Fibroblast of the conjunctiva (primary cell): Measurements from ENCODE around the gene NPHS1.

Experiments
- DNase-seq: peaks from one replicate; pipeline ENCODE4 v3.0.0-alpha.2; 2010; ENCODE audit warnings: low read depth

NPHS1 gene

GRCh38 chr19:35787227-35787799 is 65.0 kb downstream of the NPHS1 start:
- no peak for DNase-seq

GRCh38 chr19:35786299-35787160 is 65.8 kb downstream of the NPHS1 start:
- no peak for DNase-seq

GRCh38 chr19:35785339-35785627 is 67.0 kb downstream of the NPHS1 start:
- no peak for DNase-seq

- DNase-seq, result no peak
Measured at GRCh38 chr19:35784503-35785338, 67.6 kb downstream of the NPHS1 start.

GRCh38 chr19:35783469-35784434 is 68.6 kb downstream of the NPHS1 start:
- DNase-seq, result no peak

- no peak for DNase-seq
Measured at GRCh38 chr19:35782589-35782988, 69.7 kb downstream of the NPHS1 start.

- DNase-seq, result no peak
Measured at GRCh38 chr19:35781650-35782049, 70.7 kb downstream of the NPHS1 start.

GRCh38 chr19:35780717-35781116 is 71.6 kb downstream of the NPHS1 start:
- no peak for DNase-seq

GRCh38 chr19:35780058-35780457 is 72.2 kb downstream of the NPHS1 start:
- DNase-seq, result no peak

- no peak for DNase-seq
Measured at GRCh38 chr19:35779033-35779432, 73.3 kb downstream of the NPHS1 start.

- DNase-seq, result no peak
Measured at GRCh38 chr19:35777961-35778360, 74.3 kb downstream of the NPHS1 start.

GRCh38 chr19:35777086-35777841 is 75.0 kb downstream of the NPHS1 start:
- DNase-seq, result no peak

- DNase-seq, result no peak
Measured at GRCh38 chr19:35776102-35776788, 76.1 kb downstream of the NPHS1 start.
